HG02884 (cell line): ENCODE data around the gene MARCHF4.

ENCODE experiments used
- ATAC-seq: cut with Tn5 transposase; IDR thresholded peaks from one replicate; pipeline ENCODE4 v1.9.1; 2021; ENCODE audit warnings: mild to moderate bottlenecking, moderate library complexity; ENCODE audit not compliant: unreplicated experiment

MARCHF4 gene

GRCh38 chr2:216371721-216372702, at the start of gene MARCHF4:
MARCHF4 (minus strand) TSS chr2:216372483; CDS start chr2:216370260, 2,223 bp downstream.
- ATAC-seq: no peak

GRCh38 chr2:216420367-216421101, 48.3 kb upstream of the MARCHF4 start:
- no peak for ATAC-seq

- ATAC-seq: no peak
These were observed 46.7 kb upstream of the MARCHF4 start for GRCh38 chr2:216418981-216419380.

GRCh38 chr2:216416571-216417307, 44.5 kb upstream of the MARCHF4 start:
- ATAC-seq: no peak

GRCh38 chr2:216415541-216415940, 43.3 kb upstream of the MARCHF4 start:
- no peak for ATAC-seq

GRCh38 chr2:216414772-216415319, 42.6 kb upstream of the MARCHF4 start:
- no peak for ATAC-seq

- ATAC-seq: no peak
These were observed 41.6 kb upstream of the MARCHF4 start for GRCh38 chr2:216413882-216414281.

GRCh38 chr2:216412022-216412999, 40.0 kb upstream of the MARCHF4 start, which contains the start of gene SMARCAL1:
SMARCAL1 (plus strand) TSS chr2:216412484; CDS start chr2:216414705, 2,221 bp downstream.
- peak; percentile 92 for ATAC-seq

- no peak for ATAC-seq
These were observed 38.3 kb upstream of the MARCHF4 start for GRCh38 chr2:216410550-216410949.

GRCh38 chr2:216408426-216409290, 36.4 kb upstream of the MARCHF4 start:
- no peak for ATAC-seq

- no peak for ATAC-seq
These were observed 34.5 kb upstream of the MARCHF4 start for GRCh38 chr2:216406826-216407225.

GRCh38 chr2:216405588-216405987, 33.3 kb upstream of the MARCHF4 start:
- no peak for ATAC-seq

GRCh38 chr2:216404010-216404618, 31.8 kb upstream of the MARCHF4 start:
- ATAC-seq: no peak

GRCh38 chr2:216402751-216403150, 30.5 kb upstream of the MARCHF4 start:
- ATAC-seq: no peak

- ATAC-seq: no peak
These were observed 27.3 kb upstream of the MARCHF4 start for GRCh38 chr2:216399621-216400020.

GRCh38 chr2:216394881-216395280, 22.6 kb upstream of the MARCHF4 start:
- ATAC-seq: no peak

- no peak for ATAC-seq
These were observed 20.9 kb upstream of the MARCHF4 start for GRCh38 chr2:216392945-216393840.
